HCT116 (cell line): Measurements from ENCODE around the gene SCD5. TPM values are rescaled to one million over a fixed set of nuclear protein-coding genes. Genes with fewer than 3 reads are reported as not detected.

Source experiments
- ATAC-seq: fragments of 200-7000 bp; cut with Tn5 transposase; 2 replicates; pipeline ENCODE4 v1.9.1; 2020; ENCODE audit warnings: mild to moderate bottlenecking, moderate library complexity
- BruUV-seq: library from RNA; stranded (reverse); fragments of 400-500 nt; replicated peaks from 2 replicates; lab custom pipeline; 2021; lab: Mats Ljungman, UMichigan
- CTCF ChIA-PET: fragments of 300-600 bp; sonication (Branson Sonifier 250); formaldehyde crosslinking; loops from one replicate; lab custom pipeline; 2021; ENCODE audit warnings: antibody characterized with exemption; lab: Charles Lee
- POLR2A ChIA-PET: fragments of 300-600, 350-600 bp; sonication (Branson Sonifier 250); formaldehyde crosslinking; loops from one replicate; lab custom pipeline; 2021; ENCODE audit warnings: antibody characterized with exemption; lab: Charles Lee
- RAD21 ChIA-PET, 2 experiments: fragments of 300-600 bp; sonication (Branson Sonifier 250); formaldehyde crosslinking; loops; one replicate each; lab custom pipeline; 2023; ENCODE audit warnings: low total read pairs in 2 of 2; ENCODE audit not compliant: uncharacterized antibody in 2 of 2, unreplicated experiment in 2 of 2, low non-redundant PET in 1 of 2; lab: Charles Lee
- DNase-seq: peaks from one replicate; pipeline ENCODE4 v3.0.0-alpha.2; 2010; ENCODE audit warnings: low read depth, low spot score
- H2AFZ ChIP-seq: fragments of 200-600 bp; shearing (Covaris generic), sonication (generic); 2 replicates; pipeline ENCODE4 v1.6.1; 2017; ENCODE audit warnings: low read depth, mixed run types, mixed read lengths, antibody characterized with exemption, low read length; ENCODE audit not compliant: poor library complexity, severe bottlenecking
- H3K27ac ChIP-seq: 2 replicates; pipeline ENCODE4 v1.5.1; 2012; ENCODE audit warnings: low read depth, low read length
- H3K27me3 ChIP-seq: fragments of 200-600 bp; sonication (generic); 2 replicates; pipeline ENCODE4 v1.6.1; 2016; ENCODE audit warnings: mixed run types, low read length, mixed read lengths; ENCODE audit not compliant: insufficient read depth
- H3K36me3 ChIP-seq, 2 experiments: fragments of 200-500 bp in 1 of 2; fragments of 200-600 bp in 1 of 2; sonication (Bioruptor generic) in 1 of 2; sonication (generic) in 1 of 2; 2 replicates each; pipeline versions ENCODE4 v1.5.1 to v1.6.1; 2014 to 2016; ENCODE audit warnings: low read length in 2 of 2, inconsistent platforms in 1 of 2, mixed read lengths in 1 of 2, mixed run types in 1 of 2; ENCODE audit not compliant: insufficient read depth in 2 of 2, control insufficient read depth in 1 of 2
- H3K4me1 ChIP-seq, 2 experiments: fragments of 200-600 bp in 1 of 2; sonication (generic) in 1 of 2; 2 replicates each; pipeline versions ENCODE4 v1.5.1 to v1.6.1; 2012 to 2017; ENCODE audit warnings: low read length in 2 of 2, inconsistent platforms in 1 of 2, mild to moderate bottlenecking in 1 of 2, mixed read lengths in 1 of 2, mixed run types in 1 of 2, moderate library complexity in 1 of 2; ENCODE audit not compliant: insufficient read depth in 2 of 2, control insufficient read depth in 1 of 2
- H3K4me2 ChIP-seq: fragments of 200-600 bp; sonication (generic); 2 replicates; pipeline ENCODE4 v1.6.1; 2017; ENCODE audit warnings: mixed run types, low read length, mixed read lengths
- H3K4me3 ChIP-seq, 2 experiments: fragments of 200-600 bp in 1 of 2; sonication (generic) in 1 of 2; replicated peaks in 1 of 2; 2 replicates each; pipeline ENCODE4 v1.5.1; 2011 to 2016; ENCODE audit warnings: low read length in 2 of 2, control low read depth in 1 of 2, low read depth in 1 of 2, mild to moderate bottlenecking in 1 of 2, mixed read lengths in 1 of 2, mixed run types in 1 of 2
- H3K79me2 ChIP-seq: fragments of 200-600 bp; sonication (generic); 2 replicates; pipeline ENCODE4 v1.6.1; 2017; ENCODE audit warnings: mild to moderate bottlenecking, mixed run types, low read length, moderate library complexity, mixed read lengths; ENCODE audit not compliant: insufficient read depth
- H3K9ac ChIP-seq: fragments of 200-600 bp; sonication (generic); 2 replicates; pipeline ENCODE4 v1.6.1; 2016; ENCODE audit warnings: low read length, mixed read lengths
- H3K9me2 ChIP-seq: fragments of 200-600 bp; sonication (generic), shearing (Covaris generic); 2 replicates; pipeline ENCODE4 v1.6.1; 2017; ENCODE audit warnings: mixed run types, mild to moderate bottlenecking, moderate library complexity; ENCODE audit not compliant: insufficient read depth
- H3K9me3 ChIP-seq, 2 experiments: fragments of 200-500 bp in 1 of 2; fragments of 200-600 bp in 1 of 2; sonication (Bioruptor generic) in 1 of 2; sonication (generic) in 1 of 2; 2 replicates each; pipeline ENCODE4 v1.6.1; 2014 to 2017; ENCODE audit warnings: low read length in 2 of 2, mixed read lengths in 2 of 2, inconsistent platforms in 1 of 2, low read depth in 1 of 2, mild to moderate bottlenecking in 1 of 2, mixed run types in 1 of 2, moderate library complexity in 1 of 2; ENCODE audit not compliant: control insufficient read depth in 1 of 2, insufficient read depth in 1 of 2
- H4K20me1 ChIP-seq: fragments of 200-600 bp; sonication (generic), shearing (Covaris generic); 2 replicates; pipeline ENCODE4 v1.6.1; 2017; ENCODE audit warnings: mixed run types, mild to moderate bottlenecking, moderate library complexity; ENCODE audit not compliant: insufficient read depth
- ATF3 ChIP-seq: IDR thresholded peaks from 2 replicates; pipeline ENCODE4 v1.6.1; 2012
- CEBPB ChIP-seq: IDR thresholded peaks from 2 replicates; pipeline ENCODE4 v1.6.1; 2012; ENCODE audit warnings: low read depth
- CTCF ChIP-seq, 3 experiments: fragments of 200-600 bp in 1 of 3; sonication (generic) in 1 of 3; IDR thresholded peaks in 2 of 3; conservative IDR thresholded peaks in 1 of 3; 2 replicates each; pipeline ENCODE4 v1.5.1; 2012 to 2017; ENCODE audit warnings: low read depth in 2 of 3, low read length in 2 of 3, antibody characterized with exemption in 1 of 3, borderline replicate concordance in 1 of 3, control low read depth in 1 of 3, mild to moderate bottlenecking in 1 of 3, mixed read lengths in 1 of 3, mixed run types in 1 of 3, moderate library complexity in 1 of 3; ENCODE audit not compliant: insufficient read depth in 1 of 3
- EGR1 ChIP-seq: IDR thresholded peaks from 2 replicates; pipeline ENCODE4 v1.6.1; 2012; ENCODE audit warnings: low read depth
- ELF1 ChIP-seq: IDR thresholded peaks from 2 replicates; pipeline ENCODE4 v1.6.1; 2012; ENCODE audit warnings: low read depth, borderline replicate concordance
- EZH2 ChIP-seq: fragments of 200-600 bp; sonication (generic); IDR thresholded peaks from 2 replicates; pipeline ENCODE4 v1.6.1; 2017; ENCODE audit warnings: antibody characterized with exemption, mixed run types
- EZH2phosphoT487 ChIP-seq: fragments of 200-600 bp; IDR thresholded peaks from 2 replicates; pipeline ENCODE4 v1.6.1; 2018; ENCODE audit warnings: antibody characterized with exemption, borderline replicate concordance
- MAX ChIP-seq: IDR thresholded peaks from 2 replicates; pipeline ENCODE4 v1.6.1; 2012
- POLR2A ChIP-seq: IDR thresholded peaks from 2 replicates; pipeline ENCODE4 v1.7.0; 2011; ENCODE audit warnings: borderline replicate concordance; ENCODE audit not compliant: insufficient read depth, insufficient read length; ENCODE audit errors: extremely low read depth
- POLR2AphosphoS5 ChIP-seq: IDR thresholded peaks from 2 replicates; pipeline ENCODE4 v1.6.1; 2011; ENCODE audit warnings: mild to moderate bottlenecking, low read depth, low read length, moderate library complexity
- SRF ChIP-seq: IDR thresholded peaks from 2 replicates; pipeline ENCODE4 v1.6.1; 2012; ENCODE audit warnings: low read depth
- YY1 ChIP-seq: IDR thresholded peaks from 2 replicates; pipeline ENCODE4 v1.6.1; 2011; ENCODE audit warnings: low read length, low read depth, moderate library complexity, mild to moderate bottlenecking; ENCODE audit not compliant: insufficient replicate concordance; ENCODE audit errors: extremely low read depth
- ZBTB33 ChIP-seq: IDR thresholded peaks from 2 replicates; pipeline ENCODE4 v1.6.1; 2011; ENCODE audit warnings: mild to moderate bottlenecking, low read length, moderate library complexity; ENCODE audit not compliant: insufficient replicate concordance; ENCODE audit errors: extremely low read depth
- ZFX ChIP-seq: fragments of 450-650 bp; IDR thresholded peaks from 2 replicates; pipeline ENCODE4 v1.6.1; 2017
- ZNF274 ChIP-seq: fragments of 200-500 bp; sonication (Bioruptor generic); IDR thresholded peaks from 2 replicates; pipeline ENCODE4 v1.6.1; 2014; ENCODE audit warnings: mild to moderate bottlenecking, low read depth, low read length, inconsistent platforms
- intact Hi-C: fragments of 100-400 bp; cut with micrococcal nuclease; formaldehyde crosslinking; loops from 2 replicates; pipeline ENCODE4 v1.10.0; 2022
- total RNA-seq: library from RNA; stranded (reverse); gene quantifications from one replicate; pipeline ENCODE4 v1.2.1, GENCODE V29; 2021; ENCODE audit not compliant: unreplicated experiment

Gene SCD5
- total RNA-seq, 1 experiment from 2014 or later, result 21.7 TPM

- no peaks in the 10 kb centered on the region for H3K36me3 ChIP-seq
- RAD21 ChIA-PET, result no interaction called here
- intact Hi-C loops, result no loop called here
Observed at GRCh38 chr4:82737354-82737753, 61.2 kb downstream of the SCD5 start.

More at GRCh38 chr4:82737354-82737753, 61.2 kb downstream of the SCD5 start:
- ChIA-PET POLR2A (no interaction called here), CTCF (interaction anchor here (1.0 to 1.7 kb wide), 2 partner anchors 15 to 275 kb away, joined by 3 to 5 read pairs; no protein-coding TSS in a partner anchor)
- H3K9ac ChIP-seq, result no peak overlapping the region
- H3K79me2 ChIP-seq, result no peaks in the 10 kb centered on the region
- TF ChIP-seq YY1 (no peak), CEBPB (no peak), EZH2phosphoT487 (no peak), ZNF274 (no peak), CTCF (IDR thresholded peaks at IDR 0.05 in 2 of 3, conservative IDR thresholded peaks at IDR 0.05 in 1 of 3; ENCODE audit: borderline replicate concordance in 1 of 3, insufficient read depth in 1 of 3, low read depth in 2 of 3, low read length in 2 of 3) (no peak), POLR2AphosphoS5 (no peak), MAX (no peak), ELF1 (no peak), ATF3 (no peak), EGR1 (no peak), EZH2 (no peak), SRF (no peak), ZBTB33 (no peak), POLR2A (no peak), ZFX (no peak)
- no peak overlapping the region for H3K4me2 ChIP-seq
- no peaks in the 10 kb centered on the region for H3K9me2 ChIP-seq
- H3K27ac ChIP-seq, result no peak overlapping the region
- H4K20me1 ChIP-seq, result no peaks in the 10 kb centered on the region; the same call in 1 of the 2 replicates
- H3K4me1 ChIP-seq, result peaks cover 0 to 5% of the 10 kb centered on the region in 2 experiments; a peak in 1 of 4 replicates
- H3K4me3 ChIP-seq, result no peak overlapping the region
- no peaks in the 10 kb centered on the region for H3K27me3 ChIP-seq
- ATAC-seq (no peak), DNase-seq (no peak)
- BruUV-seq, result no TSS peak
- H3K9me3 ChIP-seq, result no peaks in the 10 kb centered on the region
- no peak overlapping the region for H2AFZ ChIP-seq
